H1 (cell line): ENCODE measurements around the gene SLC30A2.

Source experiments
- ATF2 ChIP-seq: IDR thresholded peaks from 2 replicates; pipeline ENCODE4 v1.6.1; 2012; ENCODE audit warnings: low read length, inconsistent platforms
- CBX5 ChIP-seq: fragments of 300-800, 300-1000 bp; sonication (generic); IDR thresholded peaks from 2 replicates; pipeline ENCODE4 v1.7.1; 2016; ENCODE audit warnings: antibody characterized with exemption, low read length, low read depth
- CHD2 ChIP-seq: IDR thresholded peaks from 2 replicates; pipeline ENCODE4 v1.6.1; 2012; ENCODE audit warnings: low read length, improper control_type of control experiment
- CTCF ChIP-seq, 3 experiments: IDR thresholded peaks; 1 replicate in 2 of 3; 2 replicates in 1 of 3; pipeline versions ENCODE4 v1.5.1 to v1.6.1; 2011; ENCODE audit warnings: low read length in 3 of 3, mild to moderate bottlenecking in 3 of 3, inconsistent platforms in 2 of 3, low read depth in 1 of 3, moderate library complexity in 1 of 3; ENCODE audit not compliant: insufficient read depth in 1 of 3; ENCODE audit errors: control extremely low read depth in 1 of 3
- EP300 ChIP-seq, 2 experiments: IDR thresholded peaks; 1 replicate in 1 of 2; 2 replicates in 1 of 2; pipeline ENCODE4 v1.6.1; 2011 to 2012; ENCODE audit warnings: low read depth in 2 of 2, low read length in 2 of 2, mild to moderate bottlenecking in 2 of 2, borderline replicate concordance in 1 of 2, inconsistent platforms in 1 of 2, moderate library complexity in 1 of 2
- GTF2F1 ChIP-seq: IDR thresholded peaks from 2 replicates; pipeline ENCODE4 v1.6.1; 2012; ENCODE audit warnings: low read depth, low read length, improper control_type of control experiment, borderline replicate concordance
- JUND ChIP-seq: IDR thresholded peaks from 2 replicates; pipeline ENCODE4 v1.6.1; 2011; ENCODE audit warnings: mild to moderate bottlenecking, improper control_type of control experiment, low read length
- KDM1A ChIP-seq: fragments of 200-600, 300-600 bp; sonication (generic); IDR thresholded peaks from 2 replicates; pipeline ENCODE4 v1.7.1; 2016; ENCODE audit warnings: mild to moderate bottlenecking, low read length, borderline replicate concordance
- KDM5A ChIP-seq: fragments of 200-600 bp; IDR thresholded peaks from 2 replicates; pipeline ENCODE4 v1.7.1; 2012; ENCODE audit warnings: mild to moderate bottlenecking, low read length, inconsistent platforms, mixed read lengths
- POLR2A ChIP-seq, 2 experiments: IDR thresholded peaks; 1 replicate in 1 of 2; 2 replicates in 1 of 2; pipeline ENCODE4 v1.6.1; 2011; ENCODE audit warnings: low read depth in 2 of 2, low read length in 2 of 2, mild to moderate bottlenecking in 2 of 2; ENCODE audit errors: control extremely low read depth in 1 of 2
- POLR2AphosphoS5 ChIP-seq: IDR thresholded peaks from 2 replicates; pipeline ENCODE4 v1.6.1; 2011; ENCODE audit warnings: low read depth, low read length
- TAF1 ChIP-seq: IDR thresholded peaks from 2 replicates; pipeline ENCODE4 v1.6.1; 2011; ENCODE audit warnings: mild to moderate bottlenecking, low read depth, low read length
- TCF12 ChIP-seq: IDR thresholded peaks from 2 replicates; pipeline ENCODE4 v1.6.1; 2011; ENCODE audit warnings: low read depth, mild to moderate bottlenecking, low read length
- TEAD4 ChIP-seq: IDR thresholded peaks from 2 replicates; pipeline ENCODE4 v1.6.1; 2012; ENCODE audit warnings: low read depth, low read length, inconsistent platforms, mixed read lengths

- TF ChIP-seq CTCF (IDR thresholded peaks at IDR 0.05; ENCODE audit: control extremely low read depth in 1 of 3, insufficient read depth in 1 of 3, low read depth in 1 of 3, low read length in 3 of 3) (no peak), TAF1 (no peak), POLR2A (IDR thresholded peaks at IDR 0.05; ENCODE audit: control extremely low read depth in 1 of 2, low read depth in 2 of 2, low read length in 2 of 2) (no peak), GTF2F1 (no peak), ATF2 (no peak), POLR2AphosphoS5 (no peak), EP300 (IDR thresholded peaks at IDR 0.05; ENCODE audit: borderline replicate concordance in 1 of 2, low read depth in 2 of 2, low read length in 2 of 2) (no peak), CBX5 (no peak), JUND (no peak), KDM1A (no peak), TCF12 (no peak), KDM5A (no peak), TEAD4 (no peak), CHD2 (no peak)
These were observed 21.6 kb upstream of the SLC30A2 start, which contains the start of gene TRIM63 for GRCh38 chr1:26067432-26067911.
